ENCODE data around the gene MIPEP.
"Not testable (repeated sequence)": the region's sequence is repeated elsewhere in the genome, so short reads cannot be mapped to it uniquely, and the experiment has no call there.

MIPEP gene

DNA sequence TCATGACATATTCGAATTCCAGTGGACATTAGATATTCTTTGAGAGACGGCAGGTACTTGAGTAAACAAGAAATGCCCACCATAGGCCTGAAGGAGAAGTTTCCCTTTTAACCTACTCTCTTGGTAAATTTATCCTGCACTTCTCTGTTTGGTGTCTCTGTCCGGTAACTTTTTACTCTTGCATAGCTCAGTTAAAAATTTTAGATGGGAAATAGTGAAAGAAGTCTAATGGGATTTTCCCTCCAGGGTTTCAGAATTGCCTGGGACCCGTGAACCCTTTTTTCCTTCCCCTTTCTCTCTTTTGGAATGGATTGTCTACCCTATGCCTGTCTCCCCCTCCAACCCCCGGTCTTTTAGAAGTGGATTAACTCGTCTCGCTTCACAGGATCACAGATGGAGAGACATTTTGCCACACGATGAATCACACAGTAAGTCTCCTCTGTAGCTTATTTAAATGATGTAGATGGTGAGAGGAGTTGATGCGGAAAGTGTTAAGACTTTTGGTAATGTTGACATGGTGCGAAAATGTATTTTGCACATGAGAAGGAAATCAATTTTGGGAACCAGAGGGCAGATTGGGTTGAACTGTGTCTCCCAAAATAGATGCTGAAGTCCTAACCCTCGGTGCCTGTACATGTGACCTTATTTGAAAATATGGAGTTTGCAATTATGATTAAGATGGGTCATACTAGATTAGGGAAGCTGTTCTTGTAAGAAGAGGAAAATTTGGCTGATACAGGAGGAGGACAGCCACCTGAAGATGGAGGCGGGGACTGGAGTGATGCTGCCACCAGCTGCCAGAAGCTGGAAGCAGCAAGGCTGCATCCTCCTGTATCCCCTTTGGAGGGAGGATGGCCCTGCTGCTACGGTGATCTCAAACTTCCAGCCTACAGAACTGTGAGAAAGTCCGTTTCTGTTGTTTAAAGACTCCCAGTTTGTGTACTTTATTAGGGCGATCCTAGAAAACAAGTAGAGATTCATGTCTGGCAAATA lies 711 bp upstream of the MIPEP start:
- no peak for DNase-seq (ENCODE audit: low read depth, low spot score)

DNA sequence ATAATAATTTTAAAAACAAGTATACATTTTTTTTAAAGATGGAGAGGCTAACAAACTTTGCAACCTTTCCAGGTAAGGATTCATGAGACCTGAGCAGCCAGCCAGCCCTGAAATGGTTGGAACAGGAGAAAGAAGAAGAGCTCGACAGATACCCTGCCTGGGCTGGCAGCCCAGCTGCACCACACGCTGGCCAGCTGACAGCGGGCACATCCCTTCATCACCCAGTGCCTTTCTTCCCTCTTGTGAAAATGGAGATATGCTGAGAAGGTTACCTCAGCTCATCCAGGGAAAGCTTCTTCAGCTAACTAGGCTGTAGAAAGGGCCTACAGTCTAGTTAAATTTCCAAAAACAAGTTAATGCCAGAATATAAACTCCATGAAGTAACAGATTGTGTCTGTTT lies 4.8 kb downstream of the MIPEP start:
- not testable (repeated sequence) for DNase-seq (ENCODE audit: low read depth, low spot score)

DNA sequence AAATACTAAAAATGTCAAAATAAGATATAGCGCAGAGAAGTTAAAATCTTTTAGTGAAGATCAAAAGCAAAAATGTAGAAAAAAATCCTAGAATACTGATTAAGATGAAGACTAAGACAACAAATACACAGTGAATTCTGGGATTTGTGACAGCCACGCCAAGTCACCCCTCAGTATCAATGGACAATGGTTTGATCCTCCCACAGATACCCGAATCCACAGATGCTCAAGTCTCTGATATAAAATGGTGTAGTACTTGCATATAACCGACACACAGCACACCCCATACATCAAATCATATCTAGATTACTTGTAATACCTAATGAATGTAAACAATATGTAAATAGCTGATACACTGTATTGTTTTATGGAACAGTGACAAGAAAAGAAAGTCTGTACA lies 5.9 kb downstream of the MIPEP start:
- DNase-seq (ENCODE audit: low read depth, low spot score) = no peak

DNA sequence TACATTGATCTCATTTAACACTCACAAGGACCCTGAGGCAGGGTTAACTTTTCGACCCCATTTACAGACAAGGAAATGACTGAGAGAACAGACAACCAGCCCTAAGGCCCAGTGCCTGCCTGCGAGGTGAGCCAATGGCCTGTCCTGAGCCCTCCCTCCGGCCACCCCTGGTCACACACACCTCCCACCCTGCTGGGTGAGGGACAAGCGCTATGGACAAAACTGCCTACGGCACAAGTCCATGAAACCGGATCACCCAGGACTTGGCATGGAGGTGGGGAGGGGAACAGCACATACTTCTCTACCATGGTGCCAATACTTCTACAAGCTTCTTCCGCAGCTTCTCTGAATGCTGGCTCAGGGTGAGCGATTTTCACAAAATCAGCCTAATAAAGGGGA lies 7.8 kb downstream of the MIPEP start:
- not testable (repeated sequence) for DNase-seq (ENCODE audit: low read depth, low spot score)

DNA sequence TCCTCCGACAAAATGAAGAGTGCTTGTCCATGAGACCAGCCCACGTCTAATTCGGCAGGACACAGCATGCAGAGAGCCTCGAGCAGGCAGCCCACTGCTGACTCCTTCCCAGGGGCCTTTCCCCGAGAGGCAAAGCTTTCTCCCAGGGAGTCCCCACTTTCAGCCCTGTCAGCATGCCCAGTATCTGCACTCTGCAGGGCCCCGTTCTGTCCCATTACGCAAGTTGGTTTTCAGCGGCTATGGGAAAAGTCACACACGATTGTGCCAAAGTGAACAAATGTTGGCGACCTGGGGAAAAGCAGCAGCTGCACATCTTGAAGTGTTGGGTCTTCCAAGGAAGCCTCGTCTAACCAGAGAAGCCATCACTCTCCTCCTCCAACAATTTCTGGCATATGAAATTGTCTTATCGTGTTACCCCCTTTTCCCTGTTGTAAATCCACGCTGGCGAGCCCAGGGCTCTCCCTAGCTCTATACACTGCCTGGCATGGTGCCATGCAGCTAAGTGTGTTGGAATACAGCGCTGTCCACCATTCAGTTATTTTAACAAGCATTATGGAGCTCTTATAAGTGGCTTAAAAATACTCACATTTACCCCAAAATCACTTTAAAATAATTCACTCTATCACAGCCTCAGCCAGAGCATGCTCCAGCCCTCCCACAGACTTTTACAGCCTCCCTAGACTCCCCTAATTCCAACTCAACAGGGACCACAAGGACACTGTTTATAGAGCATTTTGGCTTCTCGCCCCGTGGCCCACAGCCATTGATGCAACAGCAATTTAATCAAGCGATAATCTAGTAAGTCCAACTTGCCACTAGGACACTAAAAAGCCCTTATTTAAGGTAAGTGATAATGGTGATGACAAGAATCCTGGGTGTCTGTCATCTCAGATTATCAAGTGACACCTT lies 8.5 kb downstream of the MIPEP start:
- not testable (repeated sequence) for DNase-seq (ENCODE audit: low read depth, low spot score)

DNA sequence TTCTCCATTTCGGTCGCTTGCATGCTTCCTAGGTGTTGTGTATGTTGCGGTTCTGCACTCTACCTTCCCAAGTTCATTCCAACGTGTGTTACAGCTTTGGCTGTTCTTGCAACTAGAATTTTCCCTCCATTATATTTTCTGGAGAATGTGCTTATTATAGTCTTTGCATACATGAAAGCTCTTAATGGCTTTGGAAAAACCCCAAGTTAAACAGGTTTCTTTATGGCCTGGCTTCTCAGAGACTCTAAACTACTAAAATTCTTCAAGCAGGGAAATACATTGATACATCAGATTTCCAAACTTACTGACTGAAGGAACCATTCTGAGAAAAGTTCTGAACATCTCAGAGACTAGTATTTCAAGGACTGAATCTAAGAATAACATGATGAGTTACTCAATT lies 11.9 kb downstream of the MIPEP start:
- DNase-seq (ENCODE audit: low read depth, low spot score) = no peak

DNA sequence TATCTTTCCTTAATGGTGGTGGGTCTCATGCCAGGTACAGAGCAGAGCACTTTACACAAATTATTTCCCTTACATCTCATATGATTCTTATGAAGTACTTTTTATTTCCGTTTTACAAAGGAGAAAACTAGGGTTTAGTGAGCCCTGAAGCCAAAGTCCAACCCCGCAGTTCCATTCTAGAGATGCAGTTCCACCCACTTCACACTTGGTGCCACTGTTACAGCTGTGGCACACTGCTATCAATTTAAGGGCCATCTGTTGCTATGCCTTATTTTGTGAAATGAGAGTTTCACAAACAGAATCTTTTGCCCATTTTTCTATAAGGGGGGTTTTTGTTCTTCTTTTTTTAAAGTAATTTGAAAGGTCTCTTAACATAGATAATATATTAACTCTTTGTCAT lies 12.9 kb downstream of the MIPEP start:
- DNase-seq (ENCODE audit: low read depth, low spot score) = no peak

DNA sequence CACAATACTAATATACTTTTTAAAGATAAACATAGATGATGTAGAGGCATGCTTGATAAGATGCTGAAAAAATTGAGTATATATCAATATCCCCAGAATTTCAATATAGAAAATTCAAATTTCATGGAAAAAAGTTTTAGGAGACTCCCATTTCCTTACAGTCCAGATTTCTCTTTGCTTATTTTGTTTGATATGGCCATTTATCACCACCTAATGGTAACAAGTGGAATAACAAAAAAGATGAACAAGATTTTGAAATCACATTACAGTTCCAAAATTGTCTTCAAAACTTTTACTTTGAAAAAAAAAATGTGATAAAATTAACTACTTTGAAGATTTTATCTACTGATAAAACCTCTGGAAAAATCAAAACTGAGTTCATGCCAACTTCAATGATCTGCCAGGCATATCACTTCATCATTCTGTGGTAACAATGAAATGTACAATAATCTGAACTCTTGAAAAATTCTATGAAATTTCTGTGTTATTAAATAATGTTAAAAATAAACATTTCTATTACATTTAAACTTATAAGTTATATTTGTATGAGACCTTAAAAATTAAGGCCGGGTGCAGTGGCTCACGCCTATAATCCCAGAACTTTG lies 17.5 kb downstream of the MIPEP start:
- DNase-seq (ENCODE audit: low read depth, low spot score) = no peak

DNA sequence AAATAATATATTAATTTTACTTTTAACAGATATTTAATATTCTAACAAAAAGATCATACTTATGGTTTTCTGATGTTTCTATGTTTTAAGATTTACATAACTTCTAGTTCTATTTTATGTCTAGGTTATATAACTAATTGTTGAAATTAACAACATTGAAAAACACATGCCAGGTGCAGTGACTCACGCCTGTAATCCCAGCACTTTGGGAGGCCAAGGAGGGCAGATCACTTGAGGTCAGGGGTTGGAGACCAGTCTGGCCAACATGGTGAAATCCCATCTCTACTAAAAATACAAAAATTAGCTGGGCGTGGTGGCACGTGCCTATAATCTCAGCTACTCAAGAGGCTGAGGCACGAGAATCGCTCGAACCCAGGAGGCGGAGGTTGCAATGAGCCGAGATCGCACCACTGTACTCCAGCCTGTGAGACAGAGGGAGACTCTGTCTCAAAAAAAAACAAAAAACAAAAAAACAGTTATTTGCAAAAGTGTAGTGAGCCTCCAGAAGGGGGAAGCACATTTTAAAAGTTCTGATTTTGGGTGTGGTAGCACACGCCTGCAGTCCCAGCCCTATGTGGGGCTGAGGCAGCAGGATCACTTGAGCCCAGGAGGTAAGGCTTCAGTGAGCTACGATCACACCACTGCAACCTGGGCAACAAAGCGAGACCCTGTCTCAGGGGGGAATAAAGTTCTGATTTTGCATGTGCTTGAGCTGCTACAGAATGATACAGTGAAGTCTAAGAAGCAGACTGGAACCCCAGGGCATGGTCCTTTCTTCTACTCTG lies 18.7 kb downstream of the MIPEP start:
- DNase-seq (ENCODE audit: low read depth, low spot score) = no peak

DNA sequence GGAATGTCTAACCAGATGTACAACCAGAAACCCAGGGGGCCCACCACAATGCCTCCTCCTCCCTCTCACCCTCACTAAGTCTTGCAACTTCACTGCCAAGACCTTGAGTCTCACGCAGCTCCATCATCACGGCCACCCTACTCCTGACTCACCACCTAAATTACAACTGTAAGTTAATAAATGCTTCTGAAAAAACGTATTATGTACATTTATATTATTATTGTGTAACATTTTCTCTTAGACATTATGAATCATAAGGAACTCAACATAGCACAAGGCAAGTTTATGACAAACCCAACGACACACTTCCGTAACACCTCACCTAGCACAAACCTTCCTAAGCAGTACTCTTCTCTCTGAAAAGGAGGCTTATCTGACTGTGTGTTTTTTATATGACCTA lies 20.7 kb downstream of the MIPEP start:
- DNase-seq (ENCODE audit: low read depth, low spot score) = no peak

DNA sequence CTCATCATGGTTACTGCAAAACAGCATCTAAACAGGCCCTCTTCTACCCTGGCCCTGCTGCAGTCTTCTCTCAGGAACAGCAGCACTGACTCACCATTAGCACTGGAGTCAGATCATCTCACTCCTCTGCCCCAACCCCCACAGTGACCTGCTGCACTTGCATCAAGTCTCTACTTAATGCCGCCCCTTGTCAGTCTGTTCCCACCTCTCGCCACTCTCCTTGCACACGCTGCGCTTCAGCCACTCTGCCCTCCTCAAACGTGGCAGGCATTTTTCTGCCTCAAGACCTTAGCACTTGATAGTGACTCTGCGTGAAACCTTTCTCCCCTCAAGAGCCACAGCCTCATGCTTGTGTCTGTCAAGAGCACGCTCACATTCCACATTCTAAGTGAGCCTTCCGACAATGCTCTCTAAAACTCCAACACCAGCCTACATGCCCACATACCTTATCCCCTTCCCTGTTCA lies 22.1 kb downstream of the MIPEP start:
- no peak for DNase-seq (ENCODE audit: low read depth, low spot score)

DNA sequence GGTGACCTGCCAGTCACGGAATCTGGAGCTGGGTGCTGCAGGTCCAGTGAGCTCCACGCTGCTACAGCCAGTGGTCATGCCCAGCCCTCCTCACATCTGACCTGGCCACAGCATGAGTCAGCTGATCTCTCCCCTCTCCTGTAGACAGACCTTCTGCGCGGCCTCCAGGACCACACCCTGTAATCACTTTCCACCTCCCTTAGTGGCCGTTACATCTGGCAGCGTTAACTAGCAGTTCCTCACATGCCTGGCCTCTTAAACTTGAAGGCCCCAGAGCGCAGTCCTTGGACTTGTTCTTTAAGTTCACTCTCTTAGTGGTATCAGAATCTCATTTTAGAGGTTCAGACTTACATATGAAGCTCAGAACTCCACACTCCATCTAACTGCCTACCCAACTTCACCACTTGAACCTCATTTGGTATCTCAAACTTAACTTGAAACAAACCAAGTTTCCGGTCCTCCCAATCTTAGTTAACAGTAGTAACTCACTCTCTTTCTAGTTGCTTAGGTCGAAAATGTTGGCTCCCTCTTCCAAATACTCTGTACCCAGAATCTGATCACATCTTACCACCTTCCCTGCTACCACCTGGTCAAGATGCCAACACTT lies 22.7 kb downstream of the MIPEP start:
- no peak for DNase-seq (ENCODE audit: low read depth, low spot score)

DNA sequence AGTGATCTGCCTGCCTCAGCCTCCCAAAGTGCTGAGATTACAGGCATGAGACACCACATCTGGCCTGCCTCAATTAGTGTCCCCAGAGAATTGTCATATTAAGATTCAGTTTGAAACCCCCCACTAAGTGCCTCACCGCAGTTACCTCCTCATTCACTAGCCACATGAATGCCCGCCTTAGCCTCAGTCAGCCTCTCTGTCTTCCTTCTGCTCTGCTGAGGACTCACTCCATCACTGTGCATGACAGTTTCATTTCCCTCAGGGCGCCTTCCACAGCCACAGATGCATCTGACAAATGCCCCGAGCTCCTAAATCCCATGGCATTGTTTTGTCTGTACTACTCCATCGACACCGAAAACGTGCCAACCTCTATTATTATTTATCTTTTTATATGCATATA lies 23.3 kb downstream of the MIPEP start:
- DNase-seq (ENCODE audit: low read depth, low spot score) = no peak

DNA sequence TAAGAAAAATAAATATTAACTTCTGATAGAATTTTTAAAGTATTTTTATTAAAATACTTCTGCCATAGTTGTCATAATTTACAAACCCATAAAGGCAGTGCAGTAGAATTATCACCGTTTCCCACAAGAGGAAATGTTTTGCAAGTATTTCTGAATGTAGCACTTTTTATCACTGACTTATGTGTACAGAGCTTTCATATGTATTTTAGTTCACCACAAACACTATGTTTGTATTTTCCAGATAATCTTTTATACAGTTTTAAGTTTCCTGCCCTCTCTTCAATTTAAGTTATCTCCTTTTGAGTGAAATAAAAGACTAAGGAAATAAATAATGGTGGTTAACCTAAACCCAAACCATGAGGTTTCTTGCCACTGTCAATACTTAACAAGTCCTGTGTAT lies 24.2 kb downstream of the MIPEP start:
- DNase-seq (ENCODE audit: low read depth, low spot score) = no peak

DNA sequence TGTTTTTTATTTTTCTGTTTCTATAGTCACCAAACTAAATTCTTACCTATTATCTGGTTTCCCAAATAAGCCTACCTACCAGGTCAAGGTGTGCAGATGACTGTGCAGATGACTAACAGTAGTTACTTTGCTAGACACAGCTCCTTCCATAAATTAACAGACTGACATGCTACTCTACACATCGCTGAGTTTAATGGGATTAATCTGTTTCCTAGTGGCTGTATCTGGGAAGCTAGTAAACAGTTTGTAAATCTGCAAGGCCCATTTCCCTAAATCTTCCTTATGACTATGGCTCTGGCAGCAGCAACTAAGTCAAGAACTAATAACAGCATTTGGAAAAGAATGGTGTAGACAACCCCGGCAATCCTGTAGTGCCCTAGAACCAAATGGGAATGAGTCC lies 27.9 kb downstream of the MIPEP start:
- no peak for DNase-seq (ENCODE audit: low read depth, low spot score)

DNA sequence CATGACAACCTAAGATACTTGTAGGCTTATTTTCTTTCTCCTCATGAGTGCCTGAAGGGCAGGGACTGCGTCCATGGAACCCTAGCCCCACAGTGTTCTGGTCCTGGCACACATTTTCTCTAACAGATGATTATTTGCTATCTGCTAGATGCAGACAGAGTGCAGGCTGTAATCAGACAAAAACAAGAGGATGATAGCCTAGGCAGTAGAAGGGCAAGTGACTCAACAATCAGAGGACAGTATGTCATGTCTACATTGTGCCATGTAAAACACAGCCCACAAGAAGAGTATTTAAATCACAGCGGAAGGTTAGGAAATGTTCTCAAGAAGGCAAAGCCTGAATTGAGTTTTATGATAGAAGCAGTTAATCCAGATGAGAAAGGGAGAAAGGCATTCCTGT lies 29.3 kb downstream of the MIPEP start:
- no peak for DNase-seq (ENCODE audit: low read depth, low spot score)

DNA sequence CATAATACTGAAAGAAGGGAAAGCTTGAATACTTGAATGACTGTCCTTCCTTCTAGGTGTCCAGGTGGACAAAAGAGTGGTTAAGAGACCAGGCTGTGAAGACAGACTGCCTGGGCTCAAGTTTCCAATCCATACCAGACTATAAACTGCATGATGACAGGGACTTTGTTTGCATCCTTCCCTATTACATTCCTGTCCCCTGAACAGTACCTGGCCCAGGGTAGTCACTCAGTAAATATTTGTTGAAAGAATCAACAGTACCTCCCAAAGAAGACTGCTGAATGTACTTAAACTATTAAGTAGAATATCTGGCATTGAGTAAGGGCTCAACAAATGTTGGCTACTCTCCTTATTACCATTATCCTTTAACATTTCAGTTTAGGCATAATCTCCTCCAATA lies 29.7 kb downstream of the MIPEP start:
- DNase-seq (ENCODE audit: low read depth, low spot score) = no peak

DNA sequence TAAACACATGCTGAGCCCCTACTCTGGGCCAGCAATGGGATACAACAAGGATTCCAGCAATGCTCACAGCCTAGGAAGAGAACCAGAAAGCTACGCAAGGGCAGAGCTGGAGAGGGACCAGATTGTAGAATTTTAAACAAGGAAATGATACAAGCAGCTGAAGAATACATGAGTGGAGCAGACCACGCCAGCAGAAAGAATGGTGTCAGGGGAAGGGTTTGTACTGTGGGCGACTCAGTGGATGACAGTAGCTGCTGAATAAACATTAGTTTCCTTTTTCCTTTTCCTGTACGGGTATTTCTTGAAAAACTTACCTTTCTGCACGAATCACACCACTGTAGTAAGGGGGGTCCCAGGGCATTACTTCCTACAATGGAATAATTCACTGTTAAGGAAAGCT lies 30.7 kb downstream of the MIPEP start:
- no peak for DNase-seq (ENCODE audit: low read depth, low spot score)

DNA sequence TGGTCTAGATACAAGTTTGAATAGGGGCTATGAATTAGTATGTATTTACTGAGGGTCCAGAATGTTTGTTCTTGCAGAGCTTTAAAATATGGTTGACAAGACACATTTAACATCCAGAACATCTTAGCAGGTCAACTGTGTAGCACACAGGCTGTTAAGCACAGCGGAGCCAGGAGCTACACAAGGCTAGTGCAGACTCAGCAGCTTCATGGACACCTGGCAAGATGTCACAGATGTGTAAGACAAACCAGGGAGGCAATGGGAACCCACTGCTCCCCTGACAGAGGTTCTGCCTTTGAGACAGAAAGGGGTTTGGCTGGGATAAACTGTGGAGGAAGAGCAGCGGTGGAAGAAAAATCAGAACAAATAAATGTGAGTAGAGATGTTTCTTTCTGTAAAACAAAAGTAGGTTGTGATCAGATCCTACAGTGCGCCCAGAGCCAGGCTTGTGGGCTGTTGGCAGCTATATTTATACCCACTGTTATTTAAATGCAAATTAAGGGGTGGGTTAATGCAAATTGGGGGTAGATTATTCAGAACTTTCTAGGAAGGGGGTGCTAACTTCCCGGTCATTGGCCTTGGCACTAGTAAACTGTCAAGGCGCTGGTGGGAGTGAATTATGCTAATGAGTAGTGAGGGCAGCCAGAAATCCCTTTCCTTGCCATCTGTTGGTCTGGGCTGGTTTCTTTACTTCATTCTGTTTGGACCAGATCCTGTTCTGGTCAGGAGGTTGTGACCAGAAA lies 33.0 kb downstream of the MIPEP start:
- DNase-seq (ENCODE audit: low read depth, low spot score) = no peak

DNA sequence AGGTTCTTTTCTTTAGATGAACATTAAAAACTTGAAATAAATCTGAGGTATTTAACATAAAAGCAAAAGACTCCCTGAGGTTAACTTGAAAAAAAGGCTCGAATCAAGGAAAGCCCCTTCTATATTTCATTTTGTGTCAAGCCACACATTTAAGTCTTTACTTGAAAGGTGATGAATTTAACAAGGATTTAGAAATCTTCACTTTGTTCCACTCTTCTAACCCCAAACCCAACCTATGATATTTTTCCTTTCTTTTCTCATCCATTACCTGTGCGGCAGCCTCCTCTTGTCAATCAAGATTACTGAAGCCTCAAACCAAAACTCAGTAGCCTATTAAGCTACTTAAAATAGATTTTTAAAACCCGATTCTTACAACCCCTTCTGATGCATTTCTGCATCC lies 33.8 kb downstream of the MIPEP start:
- DNase-seq (ENCODE audit: low read depth, low spot score) = no peak

All from iPS DF 19.7 (cell line).